HG03064 (cell line): ENCODE results near the gene CR1.
"Not testable (repeated sequence)": the region's sequence is repeated elsewhere in the genome, so short reads cannot be mapped to it uniquely, and the experiment has no call there.

Experiments
- ATAC-seq: cut with Tn5 transposase; IDR thresholded peaks from one replicate; pipeline ENCODE4 v1.9.1; 2021; ENCODE audit warnings: low read depth; ENCODE audit not compliant: unreplicated experiment

CR1 gene

GRCh38 chr1:207502726-207503125, 6.8 kb downstream of the CR1 start:
- no peak for ATAC-seq

GRCh38 chr1:207503950-207504349, 8.0 kb downstream of the CR1 start:
- ATAC-seq, result no peak

GRCh38 chr1:207504438-207504837, 8.5 kb downstream of the CR1 start:
- ATAC-seq, result no peak

- ATAC-seq, result no peak
These were observed 14.5 kb downstream of the CR1 start for GRCh38 chr1:207510444-207510843.

- no peak for ATAC-seq
These were observed 18.9 kb downstream of the CR1 start for GRCh38 chr1:207514890-207515289.

- ATAC-seq, result no peak
These were observed 20.8 kb downstream of the CR1 start for GRCh38 chr1:207516729-207517128.

- ATAC-seq, result no peak
These were observed 22.8 kb downstream of the CR1 start for GRCh38 chr1:207518608-207519236.

GRCh38 chr1:207519505-207520399, 23.8 kb downstream of the CR1 start:
- no peak for ATAC-seq

- ATAC-seq, result not testable (repeated sequence)
These were observed 24.7 kb downstream of the CR1 start for GRCh38 chr1:207520400-207521345.

- ATAC-seq, result not testable (repeated sequence)
These were observed 29.3 kb downstream of the CR1 start for GRCh38 chr1:207525239-207525638.

GRCh38 chr1:207528401-207528800, 32.4 kb downstream of the CR1 start:
- ATAC-seq, result not testable (repeated sequence)

- not testable (repeated sequence) for ATAC-seq
These were observed 40.3 kb downstream of the CR1 start for GRCh38 chr1:207536263-207536662.

GRCh38 chr1:207546677-207547357, 50.9 kb downstream of the CR1 start:
- not testable (repeated sequence) for ATAC-seq

- not testable (repeated sequence) for ATAC-seq
These were observed 58.9 kb downstream of the CR1 start for GRCh38 chr1:207554823-207555222.

- no peak for ATAC-seq
These were observed 69.8 kb downstream of the CR1 start for GRCh38 chr1:207565546-207566468.

- ATAC-seq, result not testable (repeated sequence)
These were observed 76.0 kb downstream of the CR1 start for GRCh38 chr1:207571926-207572325.

- not testable (repeated sequence) for ATAC-seq
These were observed 77.1 kb downstream of the CR1 start for GRCh38 chr1:207573074-207573473.

GRCh38 chr1:207575381-207575780, 79.4 kb downstream of the CR1 start:
- ATAC-seq, result not testable (repeated sequence)

- no peak for ATAC-seq
These were observed 83.0 kb downstream of the CR1 start for GRCh38 chr1:207578796-207579435.
